Activated CD4-positive, alpha-beta T cell treated with anti-CD3 and anti-CD28 coated beads for 4 hours (primary cell): ENCODE data around the gene EGLN1.

Source experiments
- DNase-seq, 2 donors: peaks; one replicate each; pipeline ENCODE4 v3.0.0-alpha.2; 2020

The EGLN1 gene

DNA sequence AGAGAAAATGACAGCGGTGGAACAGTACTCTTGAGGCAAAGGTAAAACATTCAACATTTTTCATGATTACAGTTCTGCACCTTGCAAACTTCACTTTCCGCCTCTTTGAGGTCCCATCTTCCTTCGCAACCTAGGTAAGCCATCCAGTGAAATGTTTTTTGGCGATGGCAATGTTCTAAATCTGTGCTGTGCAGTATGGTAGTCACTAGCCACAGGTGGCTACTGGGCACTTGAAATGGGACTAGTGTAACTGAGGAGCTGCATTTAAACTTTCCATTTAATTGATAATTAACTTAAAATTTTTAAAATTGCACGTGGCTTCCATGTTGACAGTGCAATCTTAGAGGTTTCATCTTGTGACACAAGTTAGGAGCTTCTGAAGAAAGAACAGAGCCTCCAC lies 97.4 kb downstream of the EGLN1 start:
- no peak for DNase-seq

DNA sequence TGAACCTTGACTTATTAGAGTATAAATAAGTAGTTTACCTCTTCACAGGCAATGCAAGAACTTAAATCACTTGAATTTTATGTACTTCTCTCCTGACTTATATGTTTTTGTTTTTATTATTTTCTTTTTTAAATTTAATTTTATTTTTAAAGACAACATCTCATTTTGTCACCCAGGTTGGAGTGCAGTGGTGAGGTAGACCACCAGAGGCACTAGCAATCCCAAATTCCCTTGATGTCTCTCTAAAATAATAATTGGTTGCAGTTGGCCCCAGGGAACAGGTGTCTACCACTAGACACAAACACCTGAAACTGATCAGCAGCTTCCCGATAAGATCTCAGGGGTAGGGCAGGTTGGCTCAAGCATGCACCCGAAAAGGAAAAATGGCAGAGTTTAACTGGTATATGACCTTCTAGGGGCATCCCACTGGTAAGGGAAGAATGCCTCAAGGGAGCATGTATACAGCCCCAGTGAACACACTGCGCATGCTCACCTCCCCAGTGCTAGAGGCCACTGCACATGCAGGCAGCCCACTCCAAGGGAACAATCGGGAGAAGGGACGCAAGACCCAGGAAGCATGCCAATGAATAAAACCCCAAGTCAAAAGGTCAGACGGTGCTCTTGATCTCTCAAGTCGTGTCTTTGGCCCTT lies 99.1 kb downstream of the EGLN1 start:
- no peak for DNase-seq

DNA sequence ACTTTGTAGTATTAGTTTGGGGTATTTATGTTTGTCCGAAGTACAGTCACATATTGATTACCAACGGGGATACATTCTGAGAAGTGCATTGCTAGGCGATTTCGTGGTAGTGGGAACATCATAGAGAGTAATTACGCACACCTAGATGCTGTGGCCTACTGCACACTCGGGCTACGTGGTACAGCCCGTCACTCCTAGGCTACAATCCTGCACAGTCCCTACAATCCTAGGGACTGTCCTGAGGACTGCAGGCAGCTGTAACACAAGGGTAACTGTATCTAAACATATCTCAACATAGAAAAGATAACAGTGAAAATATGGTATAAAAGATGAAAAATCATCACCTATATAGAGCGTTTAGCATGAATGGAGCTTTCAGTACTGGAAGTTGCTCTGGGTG lies 103.0 kb downstream of the EGLN1 start:
- DNase-seq, result no peak

DNA sequence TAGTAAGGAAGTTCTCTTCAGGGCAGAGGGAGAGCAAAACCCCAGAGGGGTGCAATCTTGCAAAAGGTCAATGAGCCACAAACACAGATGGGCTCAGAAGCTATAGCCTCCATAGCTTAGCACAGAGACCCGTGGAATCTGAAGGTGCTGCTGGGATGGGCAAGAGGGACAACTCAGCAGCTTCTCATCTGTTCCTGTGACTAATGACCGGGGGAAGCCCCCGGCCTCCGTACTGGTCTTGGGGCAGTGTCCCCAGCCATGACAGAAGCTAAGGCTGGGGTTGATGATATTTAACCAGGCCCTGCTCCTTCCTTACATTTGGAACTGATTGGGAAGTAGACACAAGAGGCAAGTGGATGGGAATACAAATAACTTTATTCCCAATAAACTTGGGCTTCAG lies 103.5 kb downstream of the EGLN1 start:
- DNase-seq, result no peak

DNA sequence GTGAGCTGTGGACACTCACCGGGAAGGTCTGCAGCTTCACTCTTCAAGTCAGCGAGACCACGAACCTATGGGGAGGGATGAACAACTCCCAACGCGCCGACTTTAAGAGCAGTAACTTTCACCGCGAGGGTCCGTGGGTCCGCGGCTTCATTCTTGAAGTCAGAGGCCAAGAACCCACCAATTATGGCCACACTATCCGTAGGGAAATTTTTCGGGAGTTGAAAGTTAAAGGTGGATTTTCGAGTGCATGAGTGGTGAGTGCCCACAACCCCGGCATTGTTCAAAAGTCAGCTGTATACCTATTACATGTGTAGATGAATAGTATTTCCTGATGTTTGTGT lies 104.1 kb downstream of the EGLN1 start:
- no peak for DNase-seq

DNA sequence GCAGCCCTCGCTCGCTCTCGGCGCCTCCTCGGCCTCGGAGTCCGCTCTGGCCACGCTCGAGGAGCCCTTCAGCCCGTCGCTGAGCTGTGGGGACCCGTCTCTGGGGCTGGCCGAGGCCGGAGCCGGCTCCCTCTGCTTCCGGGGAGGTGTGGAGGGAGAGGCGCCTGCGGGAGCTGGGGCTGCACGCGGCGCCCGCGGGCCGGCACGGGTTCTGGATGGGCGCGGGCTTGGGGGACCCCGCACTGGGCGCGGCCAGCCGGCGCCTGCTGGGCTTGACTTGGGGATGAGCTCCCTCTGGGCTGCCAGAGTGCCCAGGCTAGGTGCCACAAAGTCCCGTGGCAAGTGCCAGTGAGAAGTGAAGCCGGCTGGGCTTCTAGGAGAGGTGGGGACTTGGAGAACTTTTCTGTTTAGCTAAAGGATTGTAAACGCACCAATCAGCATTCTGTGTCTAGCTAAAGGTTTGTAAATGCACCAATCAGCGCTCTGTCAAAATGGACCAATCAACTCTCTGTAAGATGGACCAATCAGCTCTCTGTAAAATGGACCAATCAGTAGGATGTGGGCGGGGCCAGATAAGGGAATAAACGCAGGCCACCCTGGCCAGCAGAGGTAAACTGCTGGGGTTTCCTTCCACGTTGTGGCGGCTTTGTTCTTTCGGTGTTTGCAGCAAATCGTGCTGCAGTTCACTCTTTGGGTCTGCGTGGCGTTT lies 104.6 kb downstream of the EGLN1 start:
- no peak for DNase-seq

DNA sequence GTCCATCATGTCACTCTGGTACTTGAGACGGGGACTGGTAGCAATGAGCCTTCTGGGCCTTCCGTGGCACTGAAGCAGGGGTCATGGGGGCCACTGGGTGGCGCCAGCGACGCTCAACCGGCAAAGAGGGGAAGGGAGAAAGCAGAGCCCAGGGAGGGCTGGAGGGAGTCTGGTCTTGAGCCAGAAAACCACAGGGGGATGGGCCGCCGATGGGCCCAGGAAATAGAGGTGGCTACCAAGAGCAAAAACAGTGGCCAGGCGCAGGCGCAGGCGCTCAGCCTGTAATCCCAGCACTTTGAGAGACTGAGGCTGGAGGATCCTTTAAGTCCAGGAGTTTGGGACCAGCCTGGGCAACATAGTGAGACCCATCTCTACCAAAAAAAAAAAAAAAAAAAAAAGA lies 106.2 kb downstream of the EGLN1 start:
- peak; percentile 18 to 22 for DNase-seq
